Esophagus muscularis mucosa (tissue), 3 donors: Measurements from ENCODE around the gene DLG5.

ENCODE experiments used
- POLR2A ChIP-seq: fragments of 450-650 bp; IDR thresholded peaks from one replicate; pipeline ENCODE4 v1.6.1; 2017; ENCODE audit warnings: antibody characterized with exemption, moderate library complexity, mild to moderate bottlenecking, low read depth
- POLR2AphosphoS5 ChIP-seq, 2 donors: sonication (generic); formaldehyde crosslinking; IDR thresholded peaks; one replicate each; pipeline ENCODE4 v1.6.1; 2017; ENCODE audit warnings: antibody characterized with exemption in 2 of 2
- TF ChIP-seq, protein P1 (sequence below), 3 experiments: fragments of 200-600 bp in 2 of 3; fragments of 450-650 bp in 1 of 3; sonication (generic) in 2 of 3; IDR thresholded peaks; one replicate each; pipeline ENCODE4 v1.5.1; 2017 to 2019; ENCODE audit warnings: antibody characterized with exemption in 3 of 3, mild to moderate bottlenecking in 2 of 3, moderate library complexity in 1 of 3

- TF ChIP-seq, protein P1, sequence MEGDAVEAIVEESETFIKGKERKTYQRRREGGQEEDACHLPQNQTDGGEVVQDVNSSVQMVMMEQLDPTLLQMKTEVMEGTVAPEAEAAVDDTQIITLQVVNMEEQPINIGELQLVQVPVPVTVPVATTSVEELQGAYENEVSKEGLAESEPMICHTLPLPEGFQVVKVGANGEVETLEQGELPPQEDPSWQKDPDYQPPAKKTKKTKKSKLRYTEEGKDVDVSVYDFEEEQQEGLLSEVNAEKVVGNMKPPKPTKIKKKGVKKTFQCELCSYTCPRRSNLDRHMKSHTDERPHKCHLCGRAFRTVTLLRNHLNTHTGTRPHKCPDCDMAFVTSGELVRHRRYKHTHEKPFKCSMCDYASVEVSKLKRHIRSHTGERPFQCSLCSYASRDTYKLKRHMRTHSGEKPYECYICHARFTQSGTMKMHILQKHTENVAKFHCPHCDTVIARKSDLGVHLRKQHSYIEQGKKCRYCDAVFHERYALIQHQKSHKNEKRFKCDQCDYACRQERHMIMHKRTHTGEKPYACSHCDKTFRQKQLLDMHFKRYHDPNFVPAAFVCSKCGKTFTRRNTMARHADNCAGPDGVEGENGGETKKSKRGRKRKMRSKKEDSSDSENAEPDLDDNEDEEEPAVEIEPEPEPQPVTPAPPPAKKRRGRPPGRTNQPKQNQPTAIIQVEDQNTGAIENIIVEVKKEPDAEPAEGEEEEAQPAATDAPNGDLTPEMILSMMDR (IDR thresholded peaks at IDR 0.05): no peak
- no peak for TF ChIP-seq POLR2A
- no peak for TF ChIP-seq POLR2AphosphoS5 (IDR thresholded peaks at IDR 0.05)
Observed at GRCh38 chr10:77874872-77875271, 51.7 kb downstream of the DLG5 start.
